GM21360 (cell line): ENCODE results near the gene GPX4.
A peak's percentile ranks its signal among the peaks of the same experiment; 100 is the strongest.

Experiments
- ATAC-seq: cut with Tn5 transposase; IDR thresholded peaks from one replicate; pipeline ENCODE4 v1.9.1; 2021; ENCODE audit warnings: mild to moderate bottlenecking, moderate library complexity; ENCODE audit not compliant: unreplicated experiment

Gene GPX4

GRCh38 chr19:1102407-1103131 lies 1.2 kb upstream of the GPX4 start:
- ATAC-seq: no peak

GRCh38 chr19:1103132-1103707 lies 574 bp upstream of the GPX4 start:
- ATAC-seq: no peak

- ATAC-seq: peak; percentile 30
Measured at GRCh38 chr19:1104311-1105007, 665 bp downstream of the GPX4 start.

GRCh38 chr19:1105008-1105872 lies 1.4 kb downstream of the GPX4 start:
- peak; percentile 2 for ATAC-seq

- ATAC-seq: no peak
Measured at GRCh38 chr19:1105873-1106840, 2.4 kb downstream of the GPX4 start.

DNA sequence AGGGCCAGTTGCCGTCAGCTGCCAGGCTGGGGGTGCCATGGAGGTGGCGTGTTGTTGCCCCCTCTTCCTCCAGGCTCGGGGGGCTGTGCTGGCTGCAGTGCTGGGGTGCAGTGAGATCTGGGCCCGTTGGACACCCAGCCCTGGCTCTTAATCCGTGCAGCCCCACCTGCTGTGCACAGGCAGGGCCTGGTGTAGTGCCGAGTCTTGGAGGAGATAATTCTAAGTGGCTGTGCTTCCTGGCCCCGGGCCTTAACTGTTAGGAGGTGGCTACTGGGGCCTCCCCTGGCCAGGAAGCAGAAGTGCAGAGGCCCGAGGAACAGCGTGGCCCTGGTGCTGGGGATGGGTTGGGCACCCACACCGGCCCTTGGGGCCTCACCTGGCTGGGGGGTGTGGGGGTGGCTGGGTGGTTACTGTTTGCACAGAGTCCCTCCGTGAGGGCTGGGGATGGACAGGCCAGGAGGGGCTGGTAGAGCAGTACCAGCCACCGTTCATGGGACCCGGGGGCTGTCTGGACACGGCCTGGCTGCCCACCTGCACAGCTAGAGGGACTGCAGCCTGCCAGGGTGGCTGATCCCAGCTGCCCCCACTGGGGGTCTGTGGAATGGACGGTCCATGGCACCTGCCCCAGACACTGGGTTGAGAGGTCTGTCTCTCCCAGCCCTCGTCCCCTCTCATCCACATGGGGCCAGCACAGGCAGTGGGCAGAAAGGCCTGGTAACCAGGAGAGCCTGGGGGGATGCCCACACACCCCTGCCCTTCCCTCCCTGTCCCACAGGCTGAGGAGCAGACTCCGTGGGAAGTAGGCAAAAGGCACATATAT lies 3.3 kb downstream of the GPX4 start:
- no peak for ATAC-seq

GRCh38 chr19:1107661-1108261 lies 4.0 kb downstream of the GPX4 start:
- no peak for ATAC-seq

DNA sequence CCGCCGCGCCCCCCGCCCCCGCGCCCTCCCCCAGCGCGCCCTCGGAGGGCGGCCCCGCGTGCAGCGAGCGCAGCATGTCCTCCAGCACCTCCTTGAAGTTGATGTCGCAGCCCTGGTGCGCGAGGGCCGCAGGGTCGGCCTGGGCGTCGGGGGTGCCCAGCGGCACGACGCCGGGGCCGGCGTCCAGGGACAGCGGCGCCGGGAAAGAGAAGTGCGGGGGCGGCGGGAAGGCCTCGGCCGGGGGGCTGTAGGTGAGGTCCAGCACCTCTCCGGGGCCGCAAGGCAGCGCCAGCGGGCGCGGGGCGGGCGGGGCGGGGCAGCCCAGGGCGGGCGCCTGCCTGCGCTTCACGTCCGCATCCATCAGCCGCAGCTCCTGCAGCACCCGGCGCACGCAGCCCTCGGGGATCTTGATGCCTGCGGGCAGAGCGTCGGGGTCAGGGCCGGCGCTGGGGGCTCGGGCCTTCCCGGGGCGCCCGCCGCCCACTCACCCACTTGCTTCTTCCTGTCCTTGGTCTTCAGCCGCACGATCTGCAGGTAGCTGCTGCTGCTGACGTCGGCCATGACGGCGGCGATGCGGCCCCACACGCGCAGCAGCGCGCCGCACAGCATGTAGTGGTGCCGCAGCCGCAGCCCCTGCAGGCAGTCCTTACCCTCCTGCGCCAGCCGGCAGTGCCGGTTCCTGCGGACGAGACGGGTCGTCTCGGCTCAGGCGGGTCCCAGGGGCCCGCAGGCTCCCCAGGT lies 4.7 kb downstream of the GPX4 start:
- ATAC-seq: no peak

DNA sequence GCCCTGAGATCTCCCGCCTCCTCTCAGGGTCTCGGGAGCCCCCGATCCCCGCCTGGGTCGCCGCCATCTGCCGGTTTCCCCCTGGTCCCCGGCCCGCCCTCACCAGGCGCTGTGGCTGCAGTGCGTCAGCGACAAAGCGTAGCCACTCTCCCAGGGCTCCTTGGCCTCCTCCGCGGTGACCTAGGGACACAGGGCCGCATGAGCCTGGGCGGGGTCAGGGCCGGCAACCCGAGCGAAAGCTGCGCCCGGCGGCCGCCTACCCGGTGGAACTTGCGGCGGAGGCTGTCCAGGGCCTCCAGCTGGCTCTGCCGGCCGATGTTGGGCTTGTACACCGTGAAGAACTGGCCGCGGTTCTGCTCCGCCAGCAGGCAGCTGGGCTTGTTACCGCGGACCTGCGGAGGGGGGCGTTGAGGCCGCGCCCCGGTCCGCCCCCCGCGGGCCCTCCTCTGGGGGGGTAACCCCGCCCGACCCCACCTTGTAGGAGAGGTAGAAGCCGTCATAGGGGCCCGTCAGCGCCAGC lies 5.3 kb downstream of the GPX4 start:
- ATAC-seq: no peak

DNA sequence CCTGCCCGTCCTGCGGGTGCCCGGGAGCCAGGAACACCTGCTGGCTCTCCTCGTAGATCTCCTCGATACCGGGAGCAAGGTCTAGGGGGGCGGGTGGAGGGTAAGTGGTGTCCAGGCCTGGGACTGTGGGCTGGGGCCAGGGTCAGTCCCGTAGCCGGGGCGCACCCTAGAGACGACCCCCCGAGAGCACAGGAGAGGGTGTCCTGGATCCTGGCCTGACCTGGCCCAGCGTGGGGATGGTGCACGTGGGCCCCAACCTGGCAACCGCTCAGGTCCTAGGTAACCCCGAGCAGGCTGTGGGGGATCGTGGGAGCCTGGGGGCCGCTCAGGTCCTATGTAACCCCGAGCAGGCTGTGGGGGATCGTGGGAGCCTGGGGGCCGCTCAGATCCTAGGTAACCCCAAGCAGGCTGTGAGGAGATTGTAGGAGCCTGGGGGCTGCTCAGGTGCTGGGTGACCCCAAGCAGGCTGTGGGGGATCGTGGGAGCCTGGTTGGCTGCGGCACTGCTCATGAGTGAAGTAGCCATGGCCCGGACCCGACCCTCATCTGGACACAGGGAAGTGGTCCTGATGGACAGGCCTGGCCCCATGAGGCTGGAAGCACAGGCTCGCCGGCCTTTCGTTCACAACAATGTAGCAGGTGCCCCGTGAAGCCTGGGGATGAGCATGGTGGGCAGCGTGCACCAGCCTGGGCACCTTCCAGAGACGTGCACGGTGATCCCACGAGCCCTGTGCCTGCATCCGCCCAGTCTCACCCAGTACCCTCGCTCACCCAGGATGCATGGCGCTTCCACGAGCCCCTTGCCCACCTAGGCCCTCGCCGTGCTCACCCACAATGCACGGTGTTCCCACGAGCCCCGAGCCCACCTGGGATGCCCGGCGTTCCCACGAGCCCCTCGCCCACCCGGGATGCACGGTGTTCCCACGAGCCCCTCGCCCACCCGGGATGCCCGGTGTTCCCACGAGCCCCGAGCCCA lies 6.2 kb downstream of the GPX4 start:
- no peak for ATAC-seq

- ATAC-seq: no peak
Measured at GRCh38 chr19:1110809-1111640, 7.2 kb downstream of the GPX4 start.

- no peak for ATAC-seq
Measured at GRCh38 chr19:1111641-1112267, 8.0 kb downstream of the GPX4 start.

DNA sequence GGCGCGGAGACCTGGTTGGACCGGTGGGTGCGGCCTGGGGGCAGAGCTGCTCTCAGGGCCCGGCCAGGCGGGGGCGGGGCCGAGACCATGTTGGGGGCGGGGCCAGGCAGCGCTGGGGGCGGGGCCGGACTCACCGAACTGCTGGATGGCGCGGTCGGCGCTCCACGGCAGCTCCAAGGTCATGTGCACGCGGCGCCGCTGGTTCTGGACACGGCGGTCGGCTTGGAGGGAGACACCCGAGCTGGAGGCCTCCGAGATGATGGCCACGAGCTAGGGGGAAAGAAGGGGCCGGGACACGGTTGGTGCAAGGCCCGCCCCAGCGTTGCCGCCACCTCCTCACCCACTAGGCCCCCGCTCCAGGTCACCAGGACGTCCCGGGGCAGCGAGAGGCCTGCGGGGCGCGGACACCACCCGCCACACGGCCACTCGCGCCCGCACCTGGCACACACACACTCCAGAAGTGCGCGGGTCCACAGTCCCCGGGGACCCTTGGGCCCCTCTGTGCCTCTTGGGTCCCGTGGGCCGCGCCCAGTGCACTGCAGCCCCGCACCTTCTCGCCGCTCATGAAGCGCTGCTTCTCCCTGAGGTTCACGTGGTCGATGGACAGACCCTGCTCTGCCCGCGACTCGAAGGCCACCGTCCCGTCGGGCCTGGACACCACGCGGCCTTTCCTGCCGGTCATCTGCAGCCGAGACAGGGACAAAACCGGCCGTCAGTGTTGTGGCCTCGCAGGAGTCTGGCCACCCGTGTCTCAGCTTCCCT lies 8.7 kb downstream of the GPX4 start:
- ATAC-seq: no peak
